ENCODE data around the gene SERP1. TPM values are rescaled to one million over a fixed set of nuclear protein-coding genes. Genes with fewer than 3 reads are reported as not detected.

SERP1 gene
- total and polyA plus RNA-seq, 12 donors = 47.0 to 580 (median 186) TPM

- Histone ChIP-seq H3K4me3 (no peak overlapping the region), H3K27ac (no peak overlapping the region), H3K36me3 (replicated peaks in 1 of 2) (peaks cover 0 to 48% of the 10 kb centered on the region in 2 donors), H3K27me3 (no peaks in the 10 kb centered on the region), H3K4me1 (replicated peaks in 1 of 2) (no peaks in the 10 kb centered on the region), H3K9me3 (replicated peaks in 1 of 3) (no peaks in the 10 kb centered on the region)
- intact Hi-C loops (cut with DNase I) = no loop called here
- no peak for TF ChIP-seq POLR2A (IDR thresholded peaks at IDR 0.05)
- TF ChIP-seq, protein P1, sequence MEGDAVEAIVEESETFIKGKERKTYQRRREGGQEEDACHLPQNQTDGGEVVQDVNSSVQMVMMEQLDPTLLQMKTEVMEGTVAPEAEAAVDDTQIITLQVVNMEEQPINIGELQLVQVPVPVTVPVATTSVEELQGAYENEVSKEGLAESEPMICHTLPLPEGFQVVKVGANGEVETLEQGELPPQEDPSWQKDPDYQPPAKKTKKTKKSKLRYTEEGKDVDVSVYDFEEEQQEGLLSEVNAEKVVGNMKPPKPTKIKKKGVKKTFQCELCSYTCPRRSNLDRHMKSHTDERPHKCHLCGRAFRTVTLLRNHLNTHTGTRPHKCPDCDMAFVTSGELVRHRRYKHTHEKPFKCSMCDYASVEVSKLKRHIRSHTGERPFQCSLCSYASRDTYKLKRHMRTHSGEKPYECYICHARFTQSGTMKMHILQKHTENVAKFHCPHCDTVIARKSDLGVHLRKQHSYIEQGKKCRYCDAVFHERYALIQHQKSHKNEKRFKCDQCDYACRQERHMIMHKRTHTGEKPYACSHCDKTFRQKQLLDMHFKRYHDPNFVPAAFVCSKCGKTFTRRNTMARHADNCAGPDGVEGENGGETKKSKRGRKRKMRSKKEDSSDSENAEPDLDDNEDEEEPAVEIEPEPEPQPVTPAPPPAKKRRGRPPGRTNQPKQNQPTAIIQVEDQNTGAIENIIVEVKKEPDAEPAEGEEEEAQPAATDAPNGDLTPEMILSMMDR (IDR thresholded peaks at IDR 0.05) = peak in 1 of 6 experiments; percentile 8
- WGBS, 4 donors = 55 to 79% (median 66%) methylated on average over 1 of the region's 1 CpG
- no peak for DNase-seq
These were observed 31.6 kb upstream of the SERP1 start for GRCh38 chr3:150577855-150578254.

DNA sequence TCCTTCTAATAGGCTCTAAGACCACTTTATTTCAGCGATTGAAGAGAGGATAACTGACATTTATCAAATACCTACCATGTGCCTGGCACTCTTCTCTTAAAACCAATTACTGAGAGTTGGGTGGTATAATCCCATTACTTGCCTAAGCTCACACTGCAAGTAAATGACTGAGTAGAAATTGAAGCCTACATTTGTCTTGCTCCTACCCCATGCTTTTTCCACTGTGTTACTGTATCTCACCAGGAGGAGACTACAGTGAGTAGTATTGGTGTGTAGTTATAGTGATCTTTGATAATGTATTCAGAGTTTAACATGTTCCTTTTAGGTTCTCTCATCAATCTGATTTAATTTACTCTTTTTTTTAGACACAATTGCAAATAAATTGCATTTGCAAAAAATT is 21.0 kb upstream of the SERP1 start:
- H3K4me1 ChIP-seq (replicated peaks in 1 of 2) = no peaks in the 10 kb centered on the region
- no peak overlapping the region for H3K4me3 ChIP-seq
- TF ChIP-seq, protein P1 (IDR thresholded peaks at IDR 0.05) = no peak
- TF ChIP-seq POLR2A (IDR thresholded peaks at IDR 0.05) = no peak
- H3K9me3 ChIP-seq (replicated peaks in 1 of 3) = no peaks in the 10 kb centered on the region
- no peaks in the 10 kb centered on the region for H3K27me3 ChIP-seq
- 88 to 95% (median 94%) methylated on average over 1 of the region's 1 CpG for WGBS, 4 donors
- intact Hi-C loops (cut with DNase I) = no loop called here
- no peak overlapping the region for H3K27ac ChIP-seq
- H3K36me3 ChIP-seq (replicated peaks in 1 of 2) = peaks cover 0 to 72% of the 10 kb centered on the region in 2 donors
- no peak for DNase-seq

GRCh38 chr3:150564243-150564642 is 17.9 kb upstream of the SERP1 start:
- no peak for DNase-seq
- Histone ChIP-seq H3K4me1 (replicated peaks in 1 of 2) (no peaks in the 10 kb centered on the region), H3K9me3 (replicated peaks in 1 of 3) (no peaks in the 10 kb centered on the region), H3K27ac (no peak overlapping the region), H3K27me3 (no peaks in the 10 kb centered on the region), H3K4me3 (no peak overlapping the region), H3K36me3 (replicated peaks in 1 of 2) (peaks cover 0 to 61% of the 10 kb centered on the region in 2 donors)
- intact Hi-C loops (cut with DNase I) = no loop called here
- TF ChIP-seq, protein P1 (IDR thresholded peaks at IDR 0.05) = no peak
- no peak for TF ChIP-seq POLR2A (IDR thresholded peaks at IDR 0.05)
- WGBS, 4 donors = 74 to 98% (median 82%) methylated on average over 2 of the region's 2 CpGs

GRCh38 chr3:150557725-150558124 is 11.4 kb upstream of the SERP1 start:
- Histone ChIP-seq H3K36me3 (replicated peaks in 1 of 2) (peaks cover 0 to 23% of the 10 kb centered on the region in 2 donors), H3K4me3 (no peak overlapping the region), H3K27ac (no peak overlapping the region), H3K27me3 (no peaks in the 10 kb centered on the region), H3K9me3 (replicated peaks in 1 of 3) (no peaks in the 10 kb centered on the region), H3K4me1 (replicated peaks in 1 of 2) (peaks cover 0 to 13% of the 10 kb centered on the region in 2 donors)
- no peak for DNase-seq
- WGBS, 4 donors = 85 to 97% (median 90%) methylated on average over 1 of the region's 1 CpG
- TF ChIP-seq, protein P1 (IDR thresholded peaks at IDR 0.05) = no peak
- TF ChIP-seq POLR2A (IDR thresholded peaks at IDR 0.05) = no peak
- intact Hi-C loops (cut with DNase I) = no loop called here

Data from adrenal gland (tissue), 12 donors.